Kidney (tissue), 14 donors: ENCODE results near the gene NAXD. TPM values are rescaled to one million over a fixed set of nuclear protein-coding genes. Genes with fewer than 3 reads are reported as not detected.

Experiments used
- DNase-seq, 5 donors: peaks; one replicate each; pipeline ENCODE4 v3.0.0-alpha.2; 2013 to 2020
- FAIRE-seq: peaks from 2 replicates; lab custom pipeline; 2012; peaks lifted over from hg19 to GRCh38; lab: Jason Lieb, UNC
- H3K27ac ChIP-seq, 2 donors: one replicate each; pipeline ENCODE4 v1.7.0; 2013; ENCODE audit warnings: low read depth in 2 of 2, low read length in 2 of 2, inconsistent platforms in 1 of 2
- H3K27me3 ChIP-seq: one replicate; pipeline ENCODE4 v1.7.1; 2013; ENCODE audit warnings: low read length, inconsistent platforms; ENCODE audit not compliant: control insufficient read depth, insufficient read depth
- H3K36me3 ChIP-seq, 3 donors: one replicate each; pipeline versions ENCODE4 v1.7.0 to v1.7.1; 2013; ENCODE audit warnings: low read length in 3 of 3, control low read depth in 1 of 3, inconsistent platforms in 1 of 3; ENCODE audit not compliant: insufficient read depth in 3 of 3, control insufficient read depth in 2 of 3
- H3K4me1 ChIP-seq, 3 donors: one replicate each; pipeline versions ENCODE4 v1.7.0 to v1.7.1; 2013; ENCODE audit warnings: low read length in 3 of 3, inconsistent platforms in 1 of 3, low read depth in 1 of 3; ENCODE audit not compliant: control insufficient read depth in 2 of 3, insufficient read depth in 2 of 3
- H3K4me3 ChIP-seq, 3 donors: one replicate each; pipeline versions ENCODE4 v1.7.0 to v1.8.1; 2013; ENCODE audit warnings: low read length in 3 of 3, control low read depth in 1 of 3, inconsistent platforms in 1 of 3
- H3K9ac ChIP-seq, 3 donors: one replicate each; pipeline versions ENCODE4 v1.7.0 to v1.7.1; 2013; ENCODE audit warnings: low read length in 3 of 3, control low read depth in 1 of 3, inconsistent platforms in 1 of 3
- H3K9me3 ChIP-seq, 3 donors: one replicate each; pipeline versions ENCODE4 v1.7.0 to v1.7.1; 2013; ENCODE audit warnings: low read length in 3 of 3, control low read depth in 1 of 3, inconsistent platforms in 1 of 3; ENCODE audit not compliant: control insufficient read depth in 2 of 3, insufficient read depth in 1 of 3
- intact Hi-C: fragments of 100-400 bp; cut with DNase I; formaldehyde crosslinking; loops from one replicate; pipeline ENCODE4 v1.11.1; 2022
- polyA plus RNA-seq: library from polyadenylated mRNA; stranded (reverse); fragments of 350-450 nt; fragmentation: Illumina TruSeq; extraction: RNeasy Lipid Tissue Mini Kit (QIAGEN cat#74804); gene quantifications from one replicate; pipeline ENCODE4 v1.2.3, GENCODE V29; 2014; ENCODE audit warnings: low read depth, low replicate concordance; ENCODE audit not compliant: insufficient read depth
- total RNA-seq: library from RNA; stranded (reverse); fragmentation: NEBNext Ultra II Directional; extraction: Animal tissue kit (Norgen Biotek cat#: 25700); gene quantifications from one replicate; pipeline ENCODE4 v1.2.1, GENCODE V29; 2021
- TF ChIP-seq, protein P1 (sequence below): IDR thresholded peaks from 3 replicates; pipeline ENCODE4 v1.5.1; 2012; ENCODE audit warnings: mild to moderate bottlenecking, moderate library complexity, borderline replicate concordance; ENCODE audit not compliant: insufficient read depth; ENCODE audit errors: extremely low read depth
- donor health status: control.
- donor health status: control.
- donor health status: control.
- donor health status: control.
- donor health status: control.
- donor health status: DM: yes; HTN: yes; CAD: no.
- donor health status: Normal renal cell carcinoma (clear cell type).

The NAXD gene
- total and polyA plus RNA-seq, 2 donors from 2014 or later, result 37.9 to 52.7 TPM

DNA sequence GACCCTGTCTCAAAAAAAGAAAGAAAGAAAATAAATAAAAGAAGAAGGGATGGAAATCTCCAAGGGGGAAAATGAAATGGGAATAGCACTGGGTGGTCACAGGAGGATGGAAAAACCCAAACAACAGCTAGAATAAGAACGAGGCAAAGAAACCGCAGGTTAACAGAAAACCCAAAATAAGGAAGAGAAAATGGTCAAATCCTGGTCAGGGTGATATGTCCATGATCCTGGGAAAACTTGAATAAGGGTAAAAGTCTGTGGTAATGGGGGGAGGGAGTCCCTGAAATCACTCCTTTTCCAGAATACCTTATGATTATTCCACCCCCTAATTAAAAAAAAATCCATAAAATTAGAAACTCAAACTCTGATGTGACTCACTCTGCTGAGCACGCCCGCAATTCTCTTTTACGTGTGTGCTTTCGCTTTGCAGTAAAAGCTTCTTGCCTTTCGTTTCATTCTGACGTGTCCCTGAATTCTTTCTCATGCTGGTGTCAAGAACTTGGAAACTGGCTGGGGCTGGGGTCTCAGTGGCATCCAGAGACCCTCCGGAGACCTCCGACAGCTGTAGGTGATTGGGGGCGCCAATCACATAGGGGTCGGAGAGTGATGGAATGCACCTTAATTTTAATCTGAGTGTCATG lies 4.3 kb upstream of the NAXD start:
- DNase-seq, result peak in 1 of 5 donors; percentile 36
- Histone ChIP-seq H3K9ac (peak overlapping the region in 1 of 3 donors; percentile 10), H3K4me1 (peaks cover 0 to 8% (median 0%) of the 10 kb centered on the region in 3 donors), H3K4me3 (peak overlapping the region in 1 of 3 donors; percentile 29), H3K36me3 (no peaks in the 10 kb centered on the region), H3K9me3 (no peaks in the 10 kb centered on the region), H3K27ac (peak overlapping the region in 1 of 2 donors; percentile 11), H3K27me3 (no peaks in the 10 kb centered on the region)
- TF ChIP-seq, protein P1, sequence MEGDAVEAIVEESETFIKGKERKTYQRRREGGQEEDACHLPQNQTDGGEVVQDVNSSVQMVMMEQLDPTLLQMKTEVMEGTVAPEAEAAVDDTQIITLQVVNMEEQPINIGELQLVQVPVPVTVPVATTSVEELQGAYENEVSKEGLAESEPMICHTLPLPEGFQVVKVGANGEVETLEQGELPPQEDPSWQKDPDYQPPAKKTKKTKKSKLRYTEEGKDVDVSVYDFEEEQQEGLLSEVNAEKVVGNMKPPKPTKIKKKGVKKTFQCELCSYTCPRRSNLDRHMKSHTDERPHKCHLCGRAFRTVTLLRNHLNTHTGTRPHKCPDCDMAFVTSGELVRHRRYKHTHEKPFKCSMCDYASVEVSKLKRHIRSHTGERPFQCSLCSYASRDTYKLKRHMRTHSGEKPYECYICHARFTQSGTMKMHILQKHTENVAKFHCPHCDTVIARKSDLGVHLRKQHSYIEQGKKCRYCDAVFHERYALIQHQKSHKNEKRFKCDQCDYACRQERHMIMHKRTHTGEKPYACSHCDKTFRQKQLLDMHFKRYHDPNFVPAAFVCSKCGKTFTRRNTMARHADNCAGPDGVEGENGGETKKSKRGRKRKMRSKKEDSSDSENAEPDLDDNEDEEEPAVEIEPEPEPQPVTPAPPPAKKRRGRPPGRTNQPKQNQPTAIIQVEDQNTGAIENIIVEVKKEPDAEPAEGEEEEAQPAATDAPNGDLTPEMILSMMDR, result no peak
- FAIRE-seq, result no peak
- intact Hi-C loops, result no loop called here

GRCh38 chr13:110615005-110615321 lies 382 bp upstream of the NAXD start:
- TF ChIP-seq, protein P1, result no peak
- no peaks in the 10 kb centered on the region for H3K9me3 ChIP-seq
- peak overlapping the region in 2 of 3 donors; percentile 20 to 59 for H3K9ac ChIP-seq
- FAIRE-seq (no peak), DNase-seq (peak in 1 of 5 donors; percentile 61)
- intact Hi-C loops, result no loop called here
- H3K4me3 ChIP-seq, result peak overlapping the region; percentile 60 to 77 (median 77)
- H3K4me1 ChIP-seq, result peaks cover 7 to 27% (median 24%) of the 10 kb centered on the region in 3 donors
- no peaks in the 10 kb centered on the region for H3K27me3 ChIP-seq
- peak overlapping the region; percentile 88 to 93 for H3K27ac ChIP-seq
- no peaks in the 10 kb centered on the region for H3K36me3 ChIP-seq

DNA sequence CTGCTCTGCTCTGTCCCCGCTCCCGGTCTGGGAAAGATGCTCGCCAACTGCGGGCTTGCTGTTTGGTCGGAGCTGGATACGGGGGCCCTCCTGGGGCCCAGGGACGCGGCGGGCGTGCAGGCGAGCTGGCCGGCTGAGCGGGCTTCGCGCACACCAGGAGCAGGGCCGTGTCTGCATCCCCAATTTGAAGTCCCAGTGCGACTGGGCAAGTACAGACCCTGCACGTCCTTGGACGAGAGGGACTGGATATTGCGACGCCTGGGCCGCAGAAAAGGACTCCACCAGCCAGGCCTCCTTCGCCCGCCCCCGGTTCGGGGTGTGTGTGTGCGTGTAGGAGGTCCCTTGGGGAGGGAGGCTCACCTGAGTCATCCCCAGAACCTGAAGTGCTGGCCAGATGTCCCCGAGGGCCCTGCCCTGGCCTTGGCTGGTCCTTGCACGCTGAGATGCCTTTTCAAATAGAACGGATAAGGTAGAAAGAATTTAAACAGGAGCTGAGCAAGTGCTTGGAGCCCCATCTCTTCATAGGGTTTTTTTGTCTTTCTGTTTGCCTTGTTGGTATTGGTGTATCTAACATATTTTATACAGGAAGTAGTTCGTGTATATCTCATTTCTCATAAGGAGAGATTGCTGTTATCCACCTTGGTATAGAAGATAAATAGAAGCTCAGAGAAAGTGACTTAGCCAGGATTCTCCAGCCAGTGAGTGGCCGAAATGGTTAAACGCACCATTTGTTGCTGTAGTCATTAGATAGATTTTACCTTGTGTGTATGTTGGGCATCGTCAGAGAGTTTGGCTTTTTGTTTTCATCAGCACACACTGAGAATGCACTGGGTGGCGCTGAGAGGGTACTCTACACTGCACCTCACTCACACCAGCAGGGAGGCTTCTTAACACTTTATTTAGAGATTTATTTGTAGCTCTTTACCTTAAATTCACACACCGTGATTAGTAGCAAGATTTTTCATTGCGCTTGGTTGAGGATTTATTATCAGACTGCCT lies 1.1 kb downstream of the NAXD start:
- no peak for FAIRE-seq

More for the DNA sequence above, 1.1 kb downstream of the NAXD start:
- H3K4me1 ChIP-seq, result peaks cover 7 to 29% (median 22%) of the 10 kb centered on the region in 3 donors
- intact Hi-C loops, result no loop called here
- H3K4me3 ChIP-seq, result peak overlapping the region; percentile 53 to 77 (median 77)
- H3K27ac ChIP-seq, result peak overlapping the region; percentile 88 to 93
- no peaks in the 10 kb centered on the region for H3K36me3 ChIP-seq
- H3K9me3 ChIP-seq, result no peaks in the 10 kb centered on the region
- no peaks in the 10 kb centered on the region for H3K27me3 ChIP-seq
- peak in 3 of 5 donors; percentile 60 to 81 (median 65) for DNase-seq
- TF ChIP-seq, protein P1, result no peak
- peak overlapping the region; percentile 5 to 86 (median 83) for H3K9ac ChIP-seq
